ENCODE data around the gene THAP11. TPM values are rescaled to one million over a fixed set of nuclear protein-coding genes. Genes with fewer than 3 reads are reported as not detected.

The THAP11 gene
- total RNA-seq, 1 donor from 2014 or later: 25.1 TPM

DNA sequence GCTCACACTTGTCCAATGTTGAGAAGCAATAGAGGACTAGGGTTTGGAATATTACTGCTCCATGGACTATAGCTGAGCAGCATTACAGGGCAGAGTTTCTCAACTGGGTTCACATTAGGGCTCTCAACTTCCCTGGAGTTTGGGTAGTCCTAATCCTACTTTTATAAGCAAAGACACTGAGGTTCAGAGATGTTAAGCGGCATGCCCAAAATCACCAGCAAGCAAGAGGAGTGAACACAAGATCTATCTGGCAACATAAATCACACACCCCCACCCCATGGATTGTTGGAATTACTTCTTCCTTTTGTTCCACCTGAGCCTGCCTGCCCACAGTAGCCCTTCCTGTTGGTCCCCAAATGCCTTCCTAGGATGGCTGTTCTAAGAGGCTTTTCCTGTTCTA lies 30.2 kb upstream of the THAP11 start:
- TF ChIP-seq, protein P1, sequence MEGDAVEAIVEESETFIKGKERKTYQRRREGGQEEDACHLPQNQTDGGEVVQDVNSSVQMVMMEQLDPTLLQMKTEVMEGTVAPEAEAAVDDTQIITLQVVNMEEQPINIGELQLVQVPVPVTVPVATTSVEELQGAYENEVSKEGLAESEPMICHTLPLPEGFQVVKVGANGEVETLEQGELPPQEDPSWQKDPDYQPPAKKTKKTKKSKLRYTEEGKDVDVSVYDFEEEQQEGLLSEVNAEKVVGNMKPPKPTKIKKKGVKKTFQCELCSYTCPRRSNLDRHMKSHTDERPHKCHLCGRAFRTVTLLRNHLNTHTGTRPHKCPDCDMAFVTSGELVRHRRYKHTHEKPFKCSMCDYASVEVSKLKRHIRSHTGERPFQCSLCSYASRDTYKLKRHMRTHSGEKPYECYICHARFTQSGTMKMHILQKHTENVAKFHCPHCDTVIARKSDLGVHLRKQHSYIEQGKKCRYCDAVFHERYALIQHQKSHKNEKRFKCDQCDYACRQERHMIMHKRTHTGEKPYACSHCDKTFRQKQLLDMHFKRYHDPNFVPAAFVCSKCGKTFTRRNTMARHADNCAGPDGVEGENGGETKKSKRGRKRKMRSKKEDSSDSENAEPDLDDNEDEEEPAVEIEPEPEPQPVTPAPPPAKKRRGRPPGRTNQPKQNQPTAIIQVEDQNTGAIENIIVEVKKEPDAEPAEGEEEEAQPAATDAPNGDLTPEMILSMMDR (IDR thresholded peaks at IDR 0.05): no peak
- Histone ChIP-seq H3K36me3 (no peaks in the 10 kb centered on the region), H3K4me1 (no peaks in the 10 kb centered on the region), H3K27me3 (no peaks in the 10 kb centered on the region), H3K9me3 (no peaks in the 10 kb centered on the region), H3K4me3 (no peak overlapping the region), H3K27ac (no peak overlapping the region)
- no peak for DNase-seq
- ATAC-seq: no peak
- intact Hi-C loops (cut with DNase I): no loop called here

GRCh38 chr16:67814567-67814966 lies 27.6 kb upstream of the THAP11 start:
- H3K4me1 ChIP-seq: no peaks in the 10 kb centered on the region
- ATAC-seq (no peak), DNase-seq (no peak)
- no peaks in the 10 kb centered on the region for H3K27me3 ChIP-seq
- H3K9me3 ChIP-seq: no peaks in the 10 kb centered on the region
- H3K36me3 ChIP-seq: no peaks in the 10 kb centered on the region
- intact Hi-C loops (cut with DNase I): no loop called here
- no peak overlapping the region for H3K27ac ChIP-seq
- TF ChIP-seq, protein P1 (IDR thresholded peaks at IDR 0.05): no peak
- no peak overlapping the region for H3K4me3 ChIP-seq

DNA sequence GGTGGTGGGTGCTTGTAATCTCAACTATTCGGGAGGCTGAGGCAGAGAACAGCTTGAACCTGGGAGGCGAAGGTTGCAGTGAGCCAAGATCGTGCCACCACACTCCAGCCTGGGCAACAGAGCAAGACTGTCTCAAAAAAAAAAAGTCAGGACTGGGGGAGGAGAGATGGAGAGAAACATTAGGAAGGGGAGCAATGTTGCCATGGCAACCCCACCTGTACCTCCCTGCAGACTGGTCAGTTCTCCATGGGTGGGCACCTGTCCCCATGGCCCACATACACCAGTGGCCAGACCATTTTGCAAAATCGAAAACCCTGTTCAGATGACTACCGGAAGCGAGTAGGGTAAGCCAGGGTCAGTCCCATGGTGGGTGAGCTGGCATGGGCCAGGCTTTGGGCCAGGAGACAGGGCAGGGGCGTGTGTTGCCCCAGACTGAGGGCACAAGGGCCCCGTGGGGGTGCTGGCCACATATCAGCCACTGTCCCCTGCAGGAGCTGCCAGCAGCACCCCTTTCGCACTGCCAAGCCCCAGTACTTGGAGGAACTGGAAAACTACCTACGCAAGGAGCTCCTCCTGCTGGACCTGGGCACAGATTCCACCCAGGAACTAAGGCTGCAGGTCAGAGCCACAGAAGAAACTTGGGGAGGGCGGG lies 21.4 kb upstream of the THAP11 start:
- ATAC-seq: no peak
- H3K9me3 ChIP-seq: no peaks in the 10 kb centered on the region
- H3K27me3 ChIP-seq: no peaks in the 10 kb centered on the region
- H3K4me3 ChIP-seq: no peak overlapping the region
- no peak for DNase-seq
- no peak overlapping the region for H3K27ac ChIP-seq
- H3K4me1 ChIP-seq: no peaks in the 10 kb centered on the region
- H3K36me3 ChIP-seq: no peaks in the 10 kb centered on the region
- TF ChIP-seq, protein P1 (IDR thresholded peaks at IDR 0.05): no peak
- intact Hi-C loops (cut with DNase I): loop anchor here (10.0 kb wide), 1 partner anchor 104 kb away; no protein-coding TSS in a partner anchor

GRCh38 chr16:67822511-67822910 lies 19.6 kb upstream of the THAP11 start:
- H3K9me3 ChIP-seq: no peaks in the 10 kb centered on the region
- H3K4me1 ChIP-seq: no peaks in the 10 kb centered on the region
- H3K27me3 ChIP-seq: no peaks in the 10 kb centered on the region
- no peak overlapping the region for H3K4me3 ChIP-seq
- ATAC-seq (no peak), DNase-seq (no peak)
- H3K27ac ChIP-seq: no peak overlapping the region
- H3K36me3 ChIP-seq: no peaks in the 10 kb centered on the region
- TF ChIP-seq, protein P1 (IDR thresholded peaks at IDR 0.05): no peak
- intact Hi-C loops (cut with DNase I): loop anchor here (10.0 kb wide), 1 partner anchor 102 kb away; no protein-coding TSS in a partner anchor

GRCh38 chr16:67825119-67825518 lies 17.0 kb upstream of the THAP11 start:
- TF ChIP-seq, protein P1 (IDR thresholded peaks at IDR 0.05): no peak
- no peak overlapping the region for H3K27ac ChIP-seq
- no peaks in the 10 kb centered on the region for H3K9me3 ChIP-seq
- H3K4me1 ChIP-seq: no peaks in the 10 kb centered on the region
- H3K36me3 ChIP-seq: peaks cover 21% of the 10 kb centered on the region
- no peaks in the 10 kb centered on the region for H3K27me3 ChIP-seq
- ATAC-seq: no peak
- H3K4me3 ChIP-seq: no peak overlapping the region
- intact Hi-C loops (cut with DNase I): loop anchor here (10.0 kb wide), 1 partner anchor 100 kb away; no protein-coding TSS in a partner anchor
- no peak for DNase-seq

Data from upper lobe of right lung (tissue), 1 donor.